Left ventricle myocardium inferior (tissue), 1 donor: ENCODE data around the gene WNT2. TPM values are rescaled to one million over a fixed set of nuclear protein-coding genes. Genes with fewer than 3 reads are reported as not detected.

Experiments used
- DNase-seq: peaks from one replicate; pipeline ENCODE4 v3.0.0-alpha.2; 2020
- H3K27ac ChIP-seq: fragments of 200-600 bp; replicated peaks from 2 replicates; pipeline ENCODE4 v1.8.0; 2021
- H3K27me3 ChIP-seq: fragments of 200-600 bp; 2 replicates; pipeline ENCODE4 v1.8.0; 2021; ENCODE audit warnings: low read depth
- H3K36me3 ChIP-seq: fragments of 200-600 bp; 2 replicates; pipeline ENCODE4 v1.8.0; 2021
- H3K4me1 ChIP-seq: fragments of 200-600 bp; 2 replicates; pipeline ENCODE4 v1.8.0; 2021
- H3K4me3 ChIP-seq: fragments of 200-600 bp; 2 replicates; pipeline ENCODE4 v1.8.0; 2021; ENCODE audit warnings: mild to moderate bottlenecking, moderate library complexity
- H3K9me3 ChIP-seq: fragments of 200-600 bp; replicated peaks from 2 replicates; pipeline ENCODE4 v1.8.0; 2021
- CTCF ChIP-seq: fragments of 200-600 bp; IDR thresholded peaks from 2 replicates; pipeline ENCODE4 v1.8.0; 2021; ENCODE audit warnings: antibody characterized with exemption, mild to moderate bottlenecking, borderline replicate concordance
- intact Hi-C: fragments of 100-400 bp; cut with micrococcal nuclease; formaldehyde crosslinking; loops from one replicate; pipeline ENCODE4 v1.11.0; 2022
- total RNA-seq: library from RNA; stranded (reverse); fragmentation: NEBNext Ultra II Directional; extraction: Animal tissue kit (Norgen Biotek cat#: 25700); gene quantifications from one replicate; pipeline ENCODE4 v1.2.1, GENCODE V29; 2021
- donor health status: DM: no; HTN: yes; CAD: no; lungs with severe emphysema.

WNT2 gene
- total RNA-seq, 1 donor from 2014 or later: 0.14 TPM

GRCh38 chr7:117333168-117333567, 10.3 kb upstream of the WNT2 start:
- peaks cover 3% of the 10 kb centered on the region for H3K27me3 ChIP-seq
- no peaks in the 10 kb centered on the region for H3K9me3 ChIP-seq
- no peak overlapping the region for H3K4me3 ChIP-seq
- H3K4me1 ChIP-seq: no peaks in the 10 kb centered on the region
- no peaks in the 10 kb centered on the region for H3K36me3 ChIP-seq
- H3K27ac ChIP-seq: no peak overlapping the region
- no peak for TF ChIP-seq CTCF
- intact Hi-C loops: no loop called here
- no peak for DNase-seq

GRCh38 chr7:117332031-117332430, 9.2 kb upstream of the WNT2 start:
- no peaks in the 10 kb centered on the region for H3K4me1 ChIP-seq
- TF ChIP-seq CTCF: no peak
- H3K4me3 ChIP-seq: no peak overlapping the region
- H3K9me3 ChIP-seq: no peaks in the 10 kb centered on the region
- H3K36me3 ChIP-seq: no peaks in the 10 kb centered on the region
- H3K27me3 ChIP-seq: peaks cover 3% of the 10 kb centered on the region
- DNase-seq: no peak
- intact Hi-C loops: no loop called here
- no peak overlapping the region for H3K27ac ChIP-seq

GRCh38 chr7:117325836-117326235, 3.0 kb upstream of the WNT2 start:
- Histone ChIP-seq H3K9me3 (no peaks in the 10 kb centered on the region), H3K27ac (no peak overlapping the region), H3K36me3 (no peaks in the 10 kb centered on the region), H3K27me3 (peaks cover 60% of the 10 kb centered on the region), H3K4me1 (peaks cover 27% of the 10 kb centered on the region), H3K4me3 (no peak overlapping the region)
- intact Hi-C loops: no loop called here
- no peak for DNase-seq
- TF ChIP-seq CTCF: no peak

GRCh38 chr7:117324960-117325359, 2.1 kb upstream of the WNT2 start:
- intact Hi-C loops: no loop called here
- Histone ChIP-seq H3K4me3 (peak overlapping the region; percentile 61), H3K27me3 (peaks cover 69% of the 10 kb centered on the region), H3K4me1 (peaks cover 27% of the 10 kb centered on the region), H3K27ac (no peak overlapping the region), H3K9me3 (no peaks in the 10 kb centered on the region), H3K36me3 (no peaks in the 10 kb centered on the region)
- TF ChIP-seq CTCF: no peak
- DNase-seq: no peak

- no peak overlapping the region for H3K27ac ChIP-seq
- H3K4me1 ChIP-seq: peaks cover 27% of the 10 kb centered on the region
- intact Hi-C loops: no loop called here
- peak overlapping the region; percentile 61 for H3K4me3 ChIP-seq
- H3K36me3 ChIP-seq: no peaks in the 10 kb centered on the region
- TF ChIP-seq CTCF: no peak
- peak; percentile 41 for DNase-seq
- no peaks in the 10 kb centered on the region for H3K9me3 ChIP-seq
- H3K27me3 ChIP-seq: peaks cover 72% of the 10 kb centered on the region
These were observed 1.2 kb upstream of the WNT2 start for GRCh38 chr7:117323851-117324711.
